ENCODE data around the gene COMMD3. TPM values are rescaled to one million over a fixed set of nuclear protein-coding genes. Genes with fewer than 3 reads are reported as not detected.

Gene COMMD3
- total and polyA plus RNA-seq, 2 of the 8 experiments (the other 6 are each of a cell fraction or from before 2014, with no cell fraction given) = 2.3 to 2.7 TPM

DNA sequence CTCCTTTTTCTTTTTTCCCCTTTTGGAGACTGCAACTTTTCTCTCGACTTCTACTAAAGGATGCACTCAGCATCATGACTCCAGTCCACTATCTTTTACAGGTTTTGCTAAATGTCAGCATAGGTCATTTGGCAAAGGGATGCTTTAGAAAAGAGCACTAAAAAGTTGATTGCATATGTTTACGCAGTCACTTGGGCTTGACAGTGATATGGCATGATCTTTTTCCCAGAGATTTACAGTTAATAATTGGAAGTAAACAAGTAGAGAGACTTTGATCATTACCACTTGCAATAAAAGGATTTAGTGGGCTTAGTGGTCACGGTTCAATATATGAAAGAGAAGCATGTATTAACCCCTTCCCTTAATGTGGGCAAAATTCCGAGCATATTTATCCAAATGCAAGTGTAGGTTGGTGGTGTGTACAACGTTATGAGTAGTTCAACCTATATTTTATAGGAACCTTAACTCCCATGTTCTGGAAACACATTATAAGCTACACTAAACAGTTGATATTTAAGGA is 6.5 kb downstream of the COMMD3 start:
- POLR2A ChIA-PET (ENCODE audit: partially characterized antibody) = interaction anchor here (0.9 to 1.4 kb wide), 3 partner anchors 10 to 153 kb away, joined by 3 to 5 read pairs (median 4); no protein-coding TSS in a partner anchor
- H4K20me1 ChIP-seq (replicated peaks in 1 of 2; ENCODE audit: control insufficient read depth in 1 of 2, insufficient read depth in 2 of 2, low read length in 2 of 2) = peaks cover 7 to 12% of the 10 kb centered on the region in 2 experiments
- TF ChIP-seq TCF12 (IDR thresholded peaks at IDR 0.05; ENCODE audit: low read depth, low read length) = no peak
- TF ChIP-seq EGR1 (IDR thresholded peaks at IDR 0.05; ENCODE audit: borderline replicate concordance, low read depth, low read length) = no peak
- no peak for TF ChIP-seq RAD21 (IDR thresholded peaks at IDR 0.05 in 1 of 2, conservative IDR thresholded peaks at IDR 0.05 in 1 of 2; ENCODE audit: low read depth in 2 of 2, low read length in 2 of 2)
- TF ChIP-seq BRCA1 (IDR thresholded peaks at IDR 0.05; ENCODE audit: low read depth, low read length) = no peak
- TF ChIP-seq, protein P1, sequence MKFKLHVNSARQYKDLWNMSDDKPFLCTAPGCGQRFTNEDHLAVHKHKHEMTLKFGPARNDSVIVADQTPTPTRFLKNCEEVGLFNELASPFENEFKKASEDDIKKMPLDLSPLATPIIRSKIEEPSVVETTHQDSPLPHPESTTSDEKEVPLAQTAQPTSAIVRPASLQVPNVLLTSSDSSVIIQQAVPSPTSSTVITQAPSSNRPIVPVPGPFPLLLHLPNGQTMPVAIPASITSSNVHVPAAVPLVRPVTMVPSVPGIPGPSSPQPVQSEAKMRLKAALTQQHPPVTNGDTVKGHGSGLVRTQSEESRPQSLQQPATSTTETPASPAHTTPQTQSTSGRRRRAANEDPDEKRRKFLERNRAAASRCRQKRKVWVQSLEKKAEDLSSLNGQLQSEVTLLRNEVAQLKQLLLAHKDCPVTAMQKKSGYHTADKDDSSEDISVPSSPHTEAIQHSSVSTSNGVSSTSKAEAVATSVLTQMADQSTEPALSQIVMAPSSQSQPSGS (IDR thresholded peaks at IDR 0.05; ENCODE audit: low read length) = no peak
- no peak for TF ChIP-seq SRF (IDR thresholded peaks at IDR 0.05; ENCODE audit: low read depth, low read length)
- TF ChIP-seq RNF2 (IDR thresholded peaks at IDR 0.05; ENCODE audit: borderline replicate concordance, low read depth, low read length, missing control alignments, poor library complexity, severe bottlenecking) = peak; percentile 9
- no peak for TF ChIP-seq JUN (IDR thresholded peaks at IDR 0.05; ENCODE audit: low read depth, low read length)
- peak; percentile 81; the same call in 1 of the 2 replicates for TF ChIP-seq SUZ12 (IDR thresholded peaks at IDR 0.05; ENCODE audit: low read length)
- TF ChIP-seq GTF2F1 (IDR thresholded peaks at IDR 0.05; ENCODE audit: borderline replicate concordance, low read depth, low read length) = no peak
- TF ChIP-seq NRF1 (IDR thresholded peaks at IDR 0.05; ENCODE audit: low read depth, low read length) = no peak

More for the DNA sequence above, 6.5 kb downstream of the COMMD3 start:
- FAIRE-seq (no peak), DNase-seq (ENCODE audit: low read depth in 1 of 2, low spot score in 2 of 2) (no peak)
- H3K14ac ChIP-seq (ENCODE audit: insufficient read length) = no peak overlapping the region
- peak overlapping the region; percentile 75 to 84 for H3K4me2 ChIP-seq (ENCODE audit: insufficient read depth in 1 of 2, low read depth in 2 of 2, low read length in 2 of 2)
- H3K27me3 ChIP-seq (replicated peaks in 1 of 4; ENCODE audit: control insufficient read depth in 3 of 4, extremely low read depth in 1 of 4, insufficient read depth in 3 of 4, low read length in 3 of 4) = peaks cover 35 to 75% (median 57%) of the 10 kb centered on the region in 4 experiments
- WGBS, 2 experiments (ENCODE audit: extremely low coverage in 1 of 2, insufficient coverage in 1 of 2, insufficient read length in 1 of 2, insufficient replicate concordance in 2 of 2, low coverage in 1 of 2, low lambda C conversion rate in 2 of 2, missing lambda C conversion rate in 1 of 2) = 15% methylated on average over 5 of the region's 5 CpGs; no CpG with 5 or more reads in 1 of the 2 experiments
- no peak overlapping the region for H2BK5ac ChIP-seq (ENCODE audit: low read depth, low read length)
- no peak overlapping the region for H3K56ac ChIP-seq (replicated peaks; ENCODE audit: insufficient read length, low read depth, low read length)
- no peak overlapping the region for H2AFZ ChIP-seq (ENCODE audit: low read length)
- no peaks in the 10 kb centered on the region for H3K79me2 ChIP-seq (ENCODE audit: control insufficient read depth in 1 of 2, insufficient read depth in 2 of 2, low read length in 2 of 2)
- no peak overlapping the region for H2BK20ac ChIP-seq (ENCODE audit: low read length)
- no peak overlapping the region for H2BK12ac ChIP-seq (ENCODE audit: low read depth, low read length)
- H3K4me1 ChIP-seq (replicated peaks in 1 of 4; ENCODE audit: control insufficient read depth in 3 of 4, insufficient read depth in 4 of 4, low read length in 3 of 4) = peaks cover 6 to 21% (median 7%) of the 10 kb centered on the region in 4 experiments; a peak in 5 of 7 replicates
- no peak overlapping the region for H2BK15ac ChIP-seq (ENCODE audit: low read length)
- H3K79me1 ChIP-seq (ENCODE audit: low read depth, low read length) = no peaks in the 10 kb centered on the region
- H3K4ac ChIP-seq (replicated peaks; ENCODE audit: insufficient read length, low read depth, low read length) = no peak overlapping the region
- H4K91ac ChIP-seq (replicated peaks; ENCODE audit: insufficient read length, low read length) = no peak overlapping the region
- H3K9ac ChIP-seq (replicated peaks in 1 of 4; ENCODE audit: extremely low read depth in 1 of 4, low read depth in 3 of 4, low read length in 3 of 4) = no peak overlapping the region
- H3K23me2 ChIP-seq (ENCODE audit: low read depth, low read length) = peaks cover 8% of the 10 kb centered on the region
- no peak overlapping the region for H4K8ac ChIP-seq (ENCODE audit: extremely low read depth, insufficient read depth, low read length)
- H4K5ac ChIP-seq (ENCODE audit: insufficient read length, low read depth, low read length) = no peak overlapping the region
- peak overlapping the region; percentile 44 to 68 (median 58); a peak in 5 of 8 replicates for H3K4me3 ChIP-seq (ENCODE audit: extremely low read depth in 1 of 4, insufficient read depth in 2 of 4, low read depth in 3 of 4, low read length in 4 of 4)
- no peaks in the 10 kb centered on the region for H3K9me3 ChIP-seq (ENCODE audit: insufficient read depth in 2 of 2, low read depth in 1 of 2, low read length in 1 of 2)
- no peak overlapping the region for H2BK120ac ChIP-seq (replicated peaks; ENCODE audit: low read depth, low read length)
- no peaks in the 10 kb centered on the region for H3K36me3 ChIP-seq (ENCODE audit: control insufficient read depth in 2 of 4, insufficient read depth in 4 of 4, low read length in 3 of 4)
- no peak overlapping the region for H3K27ac ChIP-seq (ENCODE audit: low read depth, low read length)
- no peak overlapping the region for H3K23ac ChIP-seq (ENCODE audit: insufficient read length)
- CTCF ChIA-PET (ENCODE audit: partially characterized antibody) = interaction anchor here (2.5 kb wide), 1 partner anchor 17 kb away, joined by 5 read pairs; no protein-coding TSS in a partner anchor
- H2AK5ac ChIP-seq (ENCODE audit: low read depth, low read length) = no peak overlapping the region
- H3K18ac ChIP-seq (ENCODE audit: extremely low read depth, low read length) = no peak overlapping the region

Data from H1 (cell line).